A549 treated with AZD2906 at 1 μM for 4 hours (cell line): ENCODE data around the gene CD38. TPM values are rescaled to one million over a fixed set of nuclear protein-coding genes. Genes with fewer than 3 reads are reported as not detected.

Experiments
- total RNA-seq: library from RNA; stranded (reverse); fragments of 200-300 nt; extraction: Qiagen RNA extraction; gene quantifications from 5 replicates; pipeline ENCODE4 v1.2.3, GENCODE V29; 2022

The CD38 gene
- 12.4 to 16.6 TPM (median 13.0 TPM) in 5 replicates for total RNA-seq

DNA sequence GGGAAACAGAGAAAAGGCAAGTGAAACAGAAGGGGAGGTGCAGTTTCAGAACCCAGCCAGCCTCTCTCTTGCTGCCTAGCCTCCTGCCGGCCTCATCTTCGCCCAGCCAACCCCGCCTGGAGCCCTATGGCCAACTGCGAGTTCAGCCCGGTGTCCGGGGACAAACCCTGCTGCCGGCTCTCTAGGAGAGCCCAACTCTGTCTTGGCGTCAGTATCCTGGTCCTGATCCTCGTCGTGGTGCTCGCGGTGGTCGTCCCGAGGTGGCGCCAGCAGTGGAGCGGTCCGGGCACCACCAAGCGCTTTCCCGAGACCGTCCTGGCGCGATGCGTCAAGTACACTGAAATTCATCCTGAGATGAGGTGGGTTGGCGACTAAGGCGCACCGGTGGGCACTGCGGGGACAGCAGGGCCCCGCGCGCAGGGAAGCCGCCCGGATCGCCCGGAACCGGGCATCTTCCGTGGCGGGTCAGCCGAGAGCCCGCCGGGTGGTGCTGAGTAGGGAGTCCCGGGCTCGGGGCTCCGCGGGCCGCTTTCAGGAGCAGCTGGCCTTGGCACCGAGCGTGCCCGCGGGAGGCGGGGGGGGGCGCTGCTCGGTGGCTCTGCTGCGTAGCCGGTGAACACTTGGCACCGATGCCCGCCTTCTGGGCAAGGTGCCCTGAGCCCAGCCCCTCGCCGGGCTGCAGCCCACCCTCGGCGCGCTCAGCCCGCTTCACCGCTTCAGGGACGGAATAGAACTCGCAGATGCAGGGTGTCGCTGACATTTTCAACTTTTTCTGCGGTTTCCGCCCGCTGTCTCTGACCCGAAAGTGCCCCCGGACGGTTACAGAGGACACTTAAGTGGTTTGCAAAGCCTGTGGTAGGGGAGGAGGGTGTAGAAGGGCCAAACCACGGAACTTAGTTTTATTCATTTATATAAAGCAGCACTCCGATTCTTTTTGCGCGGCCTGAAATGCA, at the start of gene CD38:
Gene CD38, plus strand, starts transcription at position 40 of the 953 bp plus-strand sequence. Its CDS starts 87 bp downstream, at position 127.

Other genes with a start within 250 kb of the CD38 start
- 27.2 to 33.4 TPM (median 28.2 TPM) in 5 replicates for gene FBXL5, start 123.0 kb upstream of the CD38 start, total RNA-seq
- 23.8 to 29.3 TPM (median 25.1 TPM) in 5 replicates for gene FAM200B, start 96.5 kb upstream of the CD38 start, total RNA-seq
- 14.2 to 19.0 TPM (median 15.5 TPM) in 5 replicates for gene BST1, start 75.3 kb upstream of the CD38 start, total RNA-seq
- 2.4 to 2.8 TPM (median 2.6 TPM) in 5 replicates for gene FGFBP1, start 160.4 kb downstream of the CD38 start, total RNA-seq
- 0.17 to 0.41 TPM (median 0.34 TPM) in 5 replicates for gene FGFBP2, start 184.8 kb downstream of the CD38 start, total RNA-seq